ENCODE measurements around the gene AKAP1. TPM values are rescaled to one million over a fixed set of nuclear protein-coding genes. Genes with fewer than 3 reads are reported as not detected.

AKAP1 gene
- total RNA-seq (100 to 1,000 TPM in 3 of 5 donors, 10 to 100 TPM in 2; 49.6 to 348 (median 127) TPM), polyA plus RNA-seq (10 to 100 TPM in 1 of 3 donors, 1 to 10 TPM in 2; 6.6 to 26.2 (median 8.2) TPM)
- long read RNA-seq, donor 1, partial matches to known transcripts, result 8 of 13 reads
- long read RNA-seq, donor 1, other reads (novel, unspliced or antisense), result 0 of 13 reads
- long read RNA-seq, donor 2, partial matches to known transcripts, result 16 of 17 reads
- long read RNA-seq, donor 2, other reads (novel, unspliced or antisense), result 0 of 17 reads
- long read RNA-seq, donor 3, partial matches to known transcripts, result 6 of 7 reads
- long read RNA-seq, donor 3, other reads (novel, unspliced or antisense), result 0 of 7 reads
- long read RNA-seq, donor 4, result 0 reads
- long read RNA-seq, donor 5, full-length matches to known transcripts, result 6 of 13 reads
- long read RNA-seq, donor 5, partial matches to known transcripts, result 7 of 13 reads
- long read RNA-seq, donor 5, other reads (novel, unspliced or antisense), result 0 of 13 reads
- long read RNA-seq, donor 6, transcript AKAP1-202 (11 exons, 3,970 nt), result major isoform, 10 of 36 reads
- long read RNA-seq, donor 6, partial matches to known transcripts, result 20 of 36 reads
- long read RNA-seq, donor 6, other reads (novel, unspliced or antisense), result 0 of 36 reads
- long read RNA-seq, donor 7, transcript AKAP1-202 (11 exons, 3,970 nt), result major isoform, 6 of 57 reads
- long read RNA-seq, donor 7, partial matches to known transcripts, result 50 of 57 reads
- long read RNA-seq, donor 7, other reads (novel, unspliced or antisense), result 0 of 57 reads
- long read RNA-seq, donor 8, transcript AKAP1-202 (11 exons, 3,970 nt), result major isoform, 5 of 24 reads
- long read RNA-seq, donor 8, partial matches to known transcripts, result 17 of 24 reads
- long read RNA-seq, donor 8, other reads (novel, unspliced or antisense), result 0 of 24 reads
- long read RNA-seq, donor 9, partial matches to known transcripts, result 46 of 48 reads
- long read RNA-seq, donor 9, other reads (novel, unspliced or antisense), result 0 of 48 reads
- long read RNA-seq, donor 10, result 0 reads

- Histone ChIP-seq H3K4me3 (peak within 1 kb of the TSS; percentile 76 to 93 (median 88)), H3K4me1 (peaks cover 31 to 55% (median 45%) of the 10 kb centered on the region in 4 donors), H3K9me3 (no peaks in the 10 kb centered on the region), H3K36me3 (no peaks in the 10 kb centered on the region), H3K27ac (peak within 1 kb of the TSS; percentile 92 to 98 (median 97)), H3K27me3 (no peaks in the 10 kb centered on the region)
- peak; percentile 98 to 99 for DNase-seq
- TF ChIP-seq POLR2AphosphoS5 (IDR thresholded peaks at IDR 0.05), result peak; percentile 68 to 97 (median 95)
- peak in 2 of 7 experiments; percentile 35 to 52 for TF ChIP-seq CTCF (IDR thresholded peaks at IDR 0.05)
- peak in 2 of 4 donors; percentile 87 to 96 for TF ChIP-seq POLR2A (IDR thresholded peaks at IDR 0.05)
- no peak for TF ChIP-seq EP300 (IDR thresholded peaks at IDR 0.05)
- intact Hi-C loops (cut with DNase I; ENCODE audit: low total_unique reads), result no loop called here
- 0 to 1% (median 0%) methylated on average over 8 to 83 of the region's 85 CpGs for whole genome bisulfite sequencing, 5 donors
Measured at GRCh38 chr17:57084802-57085447, at the start of gene AKAP1. TSS of gene AKAP1 (plus strand) at chr17:57085246. CDS start at chr17:57105465, 20,219 bp downstream.

GRCh38 chr17:57035971-57036481, 49.0 kb upstream of the AKAP1 start:
- no peaks in the 10 kb centered on the region for H3K27me3 ChIP-seq
- no peaks in the 10 kb centered on the region for H3K9me3 ChIP-seq
- intact Hi-C loops (cut with DNase I; ENCODE audit: low total_unique reads), result no loop called here
- peaks cover 10 to 63% (median 41%) of the 10 kb centered on the region in 4 donors for H3K4me1 ChIP-seq
- 20 to 40% (median 25%) methylated on average over 4 of the region's 4 CpGs for WGBS, 5 donors
- DNase-seq, result peak; percentile 74 to 83
- TF ChIP-seq POLR2AphosphoS5 (IDR thresholded peaks at IDR 0.05) (peak in 2 of 3 donors; percentile 37 to 66), POLR2A (IDR thresholded peaks at IDR 0.05) (no peak)
- H3K4me3 ChIP-seq, result no peak overlapping the region
- peak overlapping the region; percentile 74 to 86 (median 83) for H3K27ac ChIP-seq
- no peaks in the 10 kb centered on the region for H3K36me3 ChIP-seq

- TF ChIP-seq CTCF (IDR thresholded peaks at IDR 0.05), result no peak
- no peak for TF ChIP-seq POLR2AphosphoS5 (IDR thresholded peaks at IDR 0.05)
- TF ChIP-seq POLR2A (IDR thresholded peaks at IDR 0.05), result no peak
- no peak for TF ChIP-seq EP300 (IDR thresholded peaks at IDR 0.05)
- no peaks in the 10 kb centered on the region for H3K9me3 ChIP-seq
- no peak for DNase-seq
- H3K36me3 ChIP-seq, result no peaks in the 10 kb centered on the region
- H3K4me3 ChIP-seq, result no peak overlapping the region
- peak overlapping the region in 2 of 5 donors; percentile 85 to 86 for H3K27ac ChIP-seq
- intact Hi-C loops (cut with DNase I; ENCODE audit: low total_unique reads), result no loop called here
- H3K27me3 ChIP-seq, result no peaks in the 10 kb centered on the region
- WGBS, 5 donors, result 27 to 57% (median 48%) methylated on average over 1 of the region's 1 CpG
- H3K4me1 ChIP-seq, result peaks cover 10 to 56% (median 37%) of the 10 kb centered on the region in 4 donors
Measured at GRCh38 chr17:57037411-57037810, 47.6 kb upstream of the AKAP1 start.

GRCh38 chr17:57038486-57038885, 46.6 kb upstream of the AKAP1 start:
- Histone ChIP-seq H3K9me3 (no peaks in the 10 kb centered on the region), H3K4me3 (no peak overlapping the region), H3K27me3 (peaks cover 0 to 7% (median 0%) of the 10 kb centered on the region in 3 donors), H3K36me3 (no peaks in the 10 kb centered on the region), H3K4me1 (peaks cover 10 to 45% (median 29%) of the 10 kb centered on the region in 4 donors), H3K27ac (no peak overlapping the region)
- intact Hi-C loops (cut with DNase I; ENCODE audit: low total_unique reads), result no loop called here
- no peak for DNase-seq
- TF ChIP-seq CTCF (IDR thresholded peaks at IDR 0.05) (no peak), POLR2A (IDR thresholded peaks at IDR 0.05) (no peak), POLR2AphosphoS5 (IDR thresholded peaks at IDR 0.05) (no peak), EP300 (IDR thresholded peaks at IDR 0.05) (no peak)
- 65 to 85% (median 78%) methylated on average over 3 of the region's 3 CpGs for WGBS, 5 donors
